Measurements from ENCODE around the gene FFAR1.

Gene FFAR1

GRCh38 chr19:35316560-35316959, 31.1 kb upstream of the FFAR1 start:
- DNase-seq, result no peak

GRCh38 chr19:35317464-35318043, 30.1 kb upstream of the FFAR1 start:
- DNase-seq, result no peak

- DNase-seq, result no peak
These were observed 28.8 kb upstream of the FFAR1 start for GRCh38 chr19:35318679-35319448.

DNA sequence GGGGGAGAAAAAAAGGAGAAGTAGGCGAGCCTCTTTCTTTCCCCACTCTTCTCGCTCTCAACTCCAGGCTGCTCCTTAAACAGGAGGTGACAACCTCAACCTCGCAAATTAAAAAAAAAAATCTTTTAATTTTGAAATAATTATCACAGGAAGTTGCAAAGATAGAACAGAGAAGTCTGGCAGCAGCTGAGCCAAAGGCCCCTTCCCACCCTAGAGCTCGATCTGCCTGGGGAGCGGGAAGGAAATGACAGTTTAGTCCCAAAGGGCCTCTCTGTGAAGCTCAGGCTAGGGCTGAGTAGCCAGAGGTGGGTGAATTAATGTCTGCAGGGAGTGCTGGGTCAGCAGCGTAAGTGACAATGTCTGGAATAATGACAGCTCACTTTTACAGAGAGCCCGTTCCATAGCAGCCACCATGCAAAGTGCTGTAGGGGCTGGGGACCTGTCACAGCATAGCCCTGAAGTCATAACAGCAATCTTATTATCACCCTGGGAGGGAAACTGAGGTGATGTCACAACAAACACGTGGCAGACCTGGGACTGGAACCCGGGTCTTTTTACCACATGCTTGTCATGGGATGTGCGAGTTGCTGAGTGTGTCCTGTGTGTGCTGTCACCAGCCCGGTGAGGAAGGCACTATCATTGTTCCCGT, 27.5 kb upstream of the FFAR1 start:
- no peak for DNase-seq

DNA sequence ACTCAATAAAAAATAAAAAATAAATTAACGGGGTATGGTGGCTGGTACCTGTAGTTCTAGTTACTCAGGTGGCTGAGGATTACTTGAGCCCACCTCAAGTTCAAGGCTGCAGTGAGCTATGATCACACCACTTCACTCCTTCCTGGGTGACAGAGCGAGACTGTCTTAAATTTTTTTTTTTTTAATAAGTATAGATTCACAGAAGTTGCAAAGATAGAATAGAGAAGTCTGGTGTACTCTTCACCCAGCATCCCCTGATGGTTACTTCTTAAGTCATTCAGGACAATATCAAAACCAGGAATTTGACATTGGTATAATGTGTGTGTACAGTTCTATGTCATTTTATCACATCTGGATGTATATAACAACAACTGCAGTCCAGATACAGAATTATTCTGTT, 26.4 kb upstream of the FFAR1 start:
- DNase-seq, result no peak

GRCh38 chr19:35322014-35322413, 25.7 kb upstream of the FFAR1 start:
- no peak for DNase-seq

GRCh38 chr19:35327642-35328041, 20.1 kb upstream of the FFAR1 start:
- DNase-seq, result no peak

DNA sequence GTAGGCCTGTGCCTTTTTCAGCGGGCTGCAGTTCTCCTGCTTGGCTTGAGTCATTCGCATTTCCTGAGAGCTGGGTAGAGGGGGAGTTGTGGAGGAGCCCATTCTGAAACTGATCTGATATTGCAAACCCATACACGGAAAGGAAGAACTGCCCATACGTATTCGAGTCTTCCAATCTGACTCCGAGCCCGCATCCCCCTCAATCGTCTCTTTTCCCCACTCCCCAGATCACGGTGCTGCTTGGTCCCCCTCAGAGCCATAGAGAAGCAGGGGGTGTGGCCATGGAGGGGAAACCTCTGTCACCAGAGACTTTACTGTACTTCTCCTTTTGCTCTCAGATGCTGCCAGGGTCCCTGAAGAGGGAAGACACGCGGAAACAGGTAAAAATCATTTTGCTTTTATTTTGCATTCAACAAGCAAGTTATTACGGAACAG, 18.8 kb upstream of the FFAR1 start, which contains the start of gene CD22:
CD22 (plus strand) TSS at position 337 of the 435 bp plus-strand sequence. CDS start 2,854 bp downstream, outside the sequence.
- no peak for DNase-seq

- DNase-seq, result no peak
These were observed 18.4 kb upstream of the FFAR1 start for GRCh38 chr19:35329323-35329722.

DNA sequence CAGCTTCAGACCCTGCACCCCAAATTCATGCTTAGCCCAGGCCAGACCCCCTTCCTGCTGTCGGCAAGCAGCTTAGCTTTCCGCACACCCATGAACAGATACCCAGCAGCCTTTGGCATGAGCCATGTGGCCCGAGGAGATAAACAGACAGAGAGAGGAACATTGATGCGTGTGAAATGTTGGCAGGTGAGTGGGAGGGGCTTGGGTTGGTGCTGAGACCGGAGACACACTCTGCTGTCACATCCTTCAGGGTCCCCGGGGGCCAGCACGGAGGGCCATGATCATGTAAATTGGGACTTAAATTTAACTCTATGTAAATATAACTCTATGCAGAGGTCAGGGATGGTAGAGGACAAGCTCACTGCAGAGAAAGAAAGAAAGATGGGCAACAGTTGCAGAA, 17.2 kb upstream of the FFAR1 start:
- no peak for DNase-seq

DNA sequence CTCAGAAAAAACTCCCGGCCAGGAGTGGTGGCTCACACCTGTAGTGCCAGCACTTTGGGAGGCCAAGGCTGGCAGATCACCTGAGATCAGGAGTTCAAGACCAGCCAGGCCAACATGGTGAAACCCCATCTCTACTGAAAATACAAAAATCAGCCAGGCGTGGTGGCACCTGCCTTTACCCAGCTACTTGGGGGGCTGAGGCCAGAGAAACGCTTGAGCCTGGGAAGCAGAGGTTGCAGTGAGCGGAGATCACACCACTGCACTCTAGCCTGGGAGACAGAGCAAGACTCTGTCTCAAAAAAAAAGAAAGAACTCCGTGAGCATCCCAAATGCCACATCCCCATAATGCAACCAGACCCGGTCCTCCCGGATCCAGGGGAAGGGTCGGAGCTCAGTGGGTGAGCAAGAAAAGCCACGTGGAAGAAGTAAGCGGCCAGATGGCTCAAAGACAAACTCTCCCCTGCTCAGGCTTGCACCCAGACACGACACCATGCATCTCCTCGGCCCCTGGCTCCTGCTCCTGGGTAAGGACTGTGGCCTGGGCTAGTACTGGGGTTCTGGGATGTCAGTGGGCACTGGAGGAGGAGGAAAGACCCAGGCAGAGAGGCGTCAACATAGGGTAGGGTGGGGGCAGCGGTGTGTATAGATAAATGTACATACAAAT, 16.0 kb upstream of the FFAR1 start:
- no peak for DNase-seq

DNA sequence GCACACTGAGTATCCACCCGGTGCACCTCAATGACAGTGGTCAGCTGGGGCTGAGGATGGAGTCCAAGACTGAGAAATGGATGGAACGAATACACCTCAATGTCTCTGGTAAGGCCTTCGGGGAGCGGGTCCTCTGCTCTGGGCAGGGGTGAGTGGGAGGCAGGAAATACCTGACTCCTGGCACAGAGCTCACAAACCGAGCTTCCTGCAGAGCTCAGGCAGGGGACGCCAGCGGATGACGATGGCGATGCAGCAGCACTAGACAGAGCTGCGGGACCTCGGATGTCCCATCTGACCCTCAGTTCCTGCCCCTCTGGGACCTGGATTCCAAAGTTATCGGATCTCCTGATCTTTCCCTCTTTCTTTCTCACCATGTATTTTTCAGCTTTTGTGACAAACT, 14.9 kb upstream of the FFAR1 start:
- DNase-seq, result no peak

DNA sequence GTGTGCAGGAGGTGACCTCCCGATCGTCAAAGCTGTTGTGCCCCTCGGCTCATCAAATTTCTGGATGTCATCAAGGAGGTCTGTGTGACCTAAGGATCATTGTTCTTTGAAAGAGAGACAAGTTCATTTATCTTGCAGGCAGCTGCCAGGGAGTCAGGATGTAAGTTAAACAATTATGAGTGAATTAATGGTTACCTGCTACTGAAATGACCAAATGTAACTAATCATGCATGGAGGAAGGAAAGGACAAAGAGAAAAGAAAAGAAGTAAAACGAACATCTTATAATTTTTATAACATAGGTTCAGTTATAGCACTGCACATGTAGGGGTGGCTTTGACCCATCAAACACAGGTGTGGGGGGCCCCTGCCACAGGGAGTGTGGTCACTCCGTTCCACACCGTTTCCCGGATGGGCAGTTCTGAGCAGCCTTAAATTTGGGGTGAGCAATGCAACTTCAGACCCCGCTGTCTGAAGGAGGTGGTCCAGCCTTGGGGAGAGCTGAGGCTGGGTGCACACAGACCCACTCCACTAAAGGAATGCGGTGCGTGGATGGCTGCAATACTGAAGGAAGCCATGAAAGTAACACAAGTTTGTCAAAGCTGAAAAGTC, 13.5 kb upstream of the FFAR1 start:
- DNase-seq, result no peak

- DNase-seq, result no peak
These were observed 11.3 kb upstream of the FFAR1 start for GRCh38 chr19:35336166-35336955.

- DNase-seq, result no peak
These were observed 10.4 kb upstream of the FFAR1 start for GRCh38 chr19:35337097-35337983.

DNA sequence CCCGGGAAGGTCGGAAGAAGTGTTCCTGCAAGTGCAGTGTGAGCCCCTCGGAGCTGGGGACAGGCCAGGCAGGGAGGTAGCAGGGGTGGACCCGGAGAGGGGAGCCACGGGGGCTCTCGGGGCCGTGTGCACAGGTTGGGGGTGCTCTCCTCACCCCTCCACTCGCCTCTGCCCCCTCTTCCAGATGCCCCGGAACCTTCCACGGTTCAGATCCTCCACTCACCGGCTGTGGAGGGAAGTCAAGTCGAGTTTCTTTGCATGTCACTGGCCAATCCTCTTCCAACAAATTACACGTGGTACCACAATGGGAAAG, 9.8 kb upstream of the FFAR1 start:
- no peak for DNase-seq

- DNase-seq, result no peak
These were observed 7.3 kb upstream of the FFAR1 start for GRCh38 chr19:35340431-35340830.

GRCh38 chr19:35341006-35341405, 6.7 kb upstream of the FFAR1 start:
- no peak for DNase-seq

- no peak for DNase-seq
These were observed 6.0 kb upstream of the FFAR1 start for GRCh38 chr19:35341565-35342225.

DNA sequence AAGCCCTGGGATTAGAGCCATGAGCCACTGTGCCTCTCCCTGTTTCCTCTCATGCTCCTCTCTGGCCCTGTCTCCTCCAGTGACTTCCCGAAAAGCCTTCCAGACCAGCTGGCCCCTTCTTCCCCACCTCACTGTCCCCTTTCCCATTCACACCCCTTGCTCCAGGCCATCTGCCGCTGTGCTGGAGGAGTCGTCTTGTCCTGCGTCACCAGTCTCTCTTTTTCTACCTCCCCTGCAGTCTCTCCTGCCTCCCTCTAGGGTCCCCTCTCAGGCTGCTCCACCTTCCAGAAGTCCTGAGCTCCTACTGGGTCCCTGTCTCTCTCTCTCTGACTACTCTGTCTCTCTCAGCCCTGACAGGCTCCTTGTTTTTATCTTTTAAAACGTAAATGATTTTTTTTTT, 5.3 kb upstream of the FFAR1 start:
- DNase-seq, result no peak

DNA sequence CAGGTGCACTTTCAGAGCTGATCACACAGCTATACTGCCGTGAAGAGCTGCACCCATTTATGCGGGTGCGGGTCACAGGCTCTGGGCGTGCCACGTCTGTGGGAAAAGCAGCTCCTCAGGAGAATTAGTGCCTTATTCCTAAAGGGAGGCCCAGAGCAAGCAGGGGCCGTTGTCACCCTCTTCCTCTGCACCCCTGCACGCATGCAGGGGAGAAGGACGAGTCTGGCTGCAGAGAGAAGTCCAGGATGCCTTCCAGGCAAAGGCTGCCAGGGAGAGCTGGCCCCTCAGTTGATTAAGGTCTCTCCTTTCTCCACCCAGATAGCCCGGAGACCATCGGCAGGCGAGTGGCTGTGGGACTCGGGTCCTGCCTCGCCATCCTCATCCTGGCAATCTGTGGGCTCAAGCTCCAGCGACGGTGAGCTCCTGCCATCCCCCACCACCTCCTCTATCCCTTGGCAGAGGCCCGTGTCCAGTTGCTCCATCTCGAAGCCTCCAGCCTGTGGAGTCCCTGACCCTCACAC, 3.1 kb upstream of the FFAR1 start:
- no peak for DNase-seq

Measured in NCI-H2081 (cell line).